Naive thymus-derived CD8-positive, alpha-beta T cell (primary cell): ENCODE data around the gene FCN1. TPM values are rescaled to one million over a fixed set of nuclear protein-coding genes. Genes with fewer than 3 reads are reported as not detected.

Experiments
- ATAC-seq, 2 donors: fragments of 150-1000 bp; cut with Tn5 transposase in 1 of 2; sonication (Bioruptor Pico), chemical (Tn5 transposase) in 1 of 2; 1 replicate in 1 of 2; 2 replicates in 1 of 2; pipeline ENCODE4 v1.10.0; 2021; ENCODE audit warnings: mild to moderate bottlenecking in 2 of 2, moderate library complexity in 2 of 2
- POLR2A ChIA-PET: fragments of 350-600 bp; sonication (Branson Sonifier 250); formaldehyde crosslinking; loops from one replicate; lab custom pipeline; 2021; ENCODE audit warnings: antibody characterized with exemption; lab: Charles Lee
- DNase-seq, 10 donors: peaks; one replicate each; pipeline versions ENCODE4 v3.0.0 to v3.0.0-alpha.2; 2020 to 2022
- H3K27ac Mint-ChIP-seq, 10 donors: one replicate each; pipeline ENCODE4 v1.8.0; 2020 to 2022; ENCODE audit warnings: mild to moderate bottlenecking in 10 of 10, mixed read lengths in 10 of 10, moderate library complexity in 4 of 10, inconsistent platforms in 1 of 10
- H3K27me3 Mint-ChIP-seq, 5 donors: one replicate each; pipeline ENCODE4 v1.8.0; 2021 to 2022; ENCODE audit warnings: mixed read lengths in 5 of 5
- H3K36me3 Mint-ChIP-seq, 3 donors: one replicate each; pipeline ENCODE4 v1.8.0; 2020 to 2022; ENCODE audit warnings: mixed read lengths in 3 of 3, mild to moderate bottlenecking in 2 of 3, inconsistent platforms in 1 of 3
- H3K4me1 Mint-ChIP-seq, 4 donors: one replicate each; pipeline ENCODE4 v1.8.0; 2021 to 2022; ENCODE audit warnings: mixed read lengths in 4 of 4
- H3K4me3 Mint-ChIP-seq, 10 donors: one replicate each; pipeline ENCODE4 v1.8.0; 2020 to 2022; ENCODE audit warnings: mild to moderate bottlenecking in 10 of 10, mixed read lengths in 10 of 10, moderate library complexity in 6 of 10, inconsistent platforms in 1 of 10
- H3K9me3 Mint-ChIP-seq, 9 donors: one replicate each; pipeline ENCODE4 v1.8.0; 2020 to 2022; ENCODE audit warnings: mixed read lengths in 9 of 9, mild to moderate bottlenecking in 3 of 9, inconsistent platforms in 1 of 9, moderate library complexity in 1 of 9
- polyA plus RNA-seq, 3 donors: library from polyadenylated mRNA; unstranded; fragments of 300-500 nt; fragmentation: Illumina TruSeq; gene quantifications; one replicate each; pipeline ENCODE4 v1.2.3, GENCODE V29; 2021
- total RNA-seq, 8 experiments: library from RNA in 2 of 8; stranded (reverse) in 2 of 8; gene quantifications; one replicate each; pipeline ENCODE4 v1.2.3 and lab custom pipeline; 2021 to 2026

Gene FCN1
- total and polyA plus RNA-seq, 5 experiments from 2014 or later = 0.59 to 3.1 (median 1.3) TPM

DNA sequence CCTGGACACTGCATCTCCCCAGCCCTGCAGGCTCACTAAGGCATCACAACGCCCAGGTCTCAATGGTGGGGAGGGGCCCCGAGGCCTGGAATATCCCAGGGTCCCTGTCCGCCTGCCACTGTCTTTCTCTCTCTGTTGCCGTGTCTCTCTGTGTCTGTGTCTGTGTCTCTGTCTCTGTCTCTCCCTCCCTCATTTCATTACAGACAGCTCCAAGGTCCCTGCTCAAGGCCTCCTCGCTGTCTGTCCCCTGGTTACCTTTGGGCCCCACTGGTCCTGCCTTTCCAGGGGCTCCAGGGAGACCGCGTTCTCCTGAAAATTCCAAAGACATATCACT lies 3.2 kb downstream of the FCN1 start:
- H3K27me3 Mint-ChIP-seq = peaks cover 7 to 55% (median 24%) of the 10 kb centered on the region in 5 donors
- peaks cover 0 to 15% (median 4%) of the 10 kb centered on the region in 9 donors for H3K9me3 Mint-ChIP-seq
- ATAC-seq (no peak), DNase-seq (no peak)
- H3K4me3 Mint-ChIP-seq = no peak overlapping the region
- H3K36me3 Mint-ChIP-seq = peaks cover 0 to 10% (median 0%) of the 10 kb centered on the region in 3 donors
- peaks cover 0 to 9% (median 3%) of the 10 kb centered on the region in 4 donors for H3K4me1 Mint-ChIP-seq
- no peak overlapping the region for H3K27ac Mint-ChIP-seq
- POLR2A ChIA-PET = no interaction called here

DNA sequence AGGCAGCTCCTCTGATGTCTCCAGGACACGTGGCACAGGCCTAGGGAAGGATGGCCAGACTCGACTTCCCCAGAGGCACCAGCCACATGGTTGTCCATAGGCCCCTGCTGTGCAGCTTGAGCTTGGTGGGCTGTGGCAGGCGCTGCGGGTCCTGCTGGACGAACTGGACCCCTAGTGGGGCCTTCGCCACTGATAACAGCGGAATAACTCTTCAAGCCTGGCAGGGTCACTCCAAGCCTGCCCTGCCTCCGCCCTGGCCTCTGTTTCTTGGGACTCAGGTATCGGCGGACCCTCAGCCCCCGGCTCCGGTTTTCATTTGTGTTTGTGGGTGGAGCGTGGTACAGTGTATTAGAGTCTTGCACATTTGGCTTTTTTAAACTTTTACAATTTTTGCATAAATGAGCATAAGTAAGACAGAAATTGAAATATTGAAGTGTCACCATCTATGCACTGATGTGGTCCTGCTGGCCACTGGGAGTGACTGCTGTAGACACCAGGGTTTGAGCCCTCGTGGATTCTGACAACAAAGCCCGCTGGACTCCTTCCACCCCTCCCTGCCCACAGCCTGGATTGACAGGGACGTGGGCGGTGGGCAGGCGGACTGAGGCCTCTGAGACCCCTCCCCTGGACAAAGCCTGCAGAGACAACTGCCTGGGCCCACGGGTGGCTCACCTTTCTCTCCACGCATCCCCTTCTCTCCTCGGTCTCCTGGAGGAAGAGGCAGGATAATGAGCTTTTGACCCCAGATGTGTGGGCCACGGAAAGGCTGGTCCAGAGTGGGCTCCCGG lies 3.8 kb downstream of the FCN1 start:
- DNase-seq = peak in 1 of 10 donors; percentile 16
- Mint-ChIP-seq H3K9me3 (peaks cover 0 to 10% (median 3%) of the 10 kb centered on the region in 9 donors), H3K27me3 (peaks cover 7 to 60% (median 24%) of the 10 kb centered on the region in 5 donors)

DNA sequence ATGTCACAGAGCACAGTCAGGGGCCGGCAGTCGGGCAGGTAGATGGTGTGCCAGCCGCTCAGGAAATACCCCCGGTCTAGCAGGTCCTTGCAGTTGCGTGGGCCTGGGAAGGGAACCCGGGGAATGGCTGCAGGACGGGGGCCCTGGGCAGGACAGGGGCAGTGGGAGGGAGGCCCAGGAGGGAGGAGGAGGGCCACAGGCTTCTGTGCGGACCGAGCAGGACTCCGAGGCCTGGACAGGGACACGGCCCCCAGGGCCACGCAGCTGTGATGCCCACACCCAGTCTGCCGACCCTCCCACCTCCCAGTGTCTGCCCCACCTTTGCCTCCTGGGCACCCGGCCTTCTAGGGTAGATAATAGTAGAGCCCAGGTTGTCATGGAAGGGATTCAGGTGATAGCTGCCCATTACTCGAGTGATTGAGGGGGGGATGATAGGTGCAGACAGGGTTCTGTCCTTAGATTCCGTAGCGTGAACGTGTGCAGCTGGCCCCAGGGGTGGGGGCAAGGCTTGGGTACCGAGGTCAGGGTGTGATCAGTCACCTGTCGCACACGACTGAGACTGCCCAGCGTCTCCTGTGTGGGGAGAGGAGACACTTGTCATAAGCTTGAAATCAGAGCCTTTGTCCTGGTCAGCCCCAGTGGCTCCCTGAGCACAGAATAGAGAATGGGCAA lies 4.5 kb downstream of the FCN1 start:
- Mint-ChIP-seq H3K4me3 (no peak overlapping the region), H3K27me3 (peaks cover 7 to 60% (median 19%) of the 10 kb centered on the region in 5 donors), H3K36me3 (peaks cover 0 to under 1% (median 0%) of the 10 kb centered on the region in 3 donors), H3K9me3 (peaks cover 0 to 2% (median 0%) of the 10 kb centered on the region in 9 donors), H3K4me1 (peaks cover 0 to 9% (median 3%) of the 10 kb centered on the region in 4 donors), H3K27ac (no peak overlapping the region)
- ATAC-seq (no peak), DNase-seq (peak in 1 of 10 donors; percentile 15)
- POLR2A ChIA-PET = no interaction called here

More for the DNA sequence above, 3.8 kb downstream of the FCN1 start:
- POLR2A ChIA-PET = no interaction called here
- H3K4me3 Mint-ChIP-seq = no peak overlapping the region
- H3K36me3 Mint-ChIP-seq = peaks cover 0 to 8% (median 0%) of the 10 kb centered on the region in 3 donors
- no peak overlapping the region for H3K27ac Mint-ChIP-seq
- H3K4me1 Mint-ChIP-seq = peaks cover 0 to 9% (median 3%) of the 10 kb centered on the region in 4 donors
- ATAC-seq = no peak

DNA sequence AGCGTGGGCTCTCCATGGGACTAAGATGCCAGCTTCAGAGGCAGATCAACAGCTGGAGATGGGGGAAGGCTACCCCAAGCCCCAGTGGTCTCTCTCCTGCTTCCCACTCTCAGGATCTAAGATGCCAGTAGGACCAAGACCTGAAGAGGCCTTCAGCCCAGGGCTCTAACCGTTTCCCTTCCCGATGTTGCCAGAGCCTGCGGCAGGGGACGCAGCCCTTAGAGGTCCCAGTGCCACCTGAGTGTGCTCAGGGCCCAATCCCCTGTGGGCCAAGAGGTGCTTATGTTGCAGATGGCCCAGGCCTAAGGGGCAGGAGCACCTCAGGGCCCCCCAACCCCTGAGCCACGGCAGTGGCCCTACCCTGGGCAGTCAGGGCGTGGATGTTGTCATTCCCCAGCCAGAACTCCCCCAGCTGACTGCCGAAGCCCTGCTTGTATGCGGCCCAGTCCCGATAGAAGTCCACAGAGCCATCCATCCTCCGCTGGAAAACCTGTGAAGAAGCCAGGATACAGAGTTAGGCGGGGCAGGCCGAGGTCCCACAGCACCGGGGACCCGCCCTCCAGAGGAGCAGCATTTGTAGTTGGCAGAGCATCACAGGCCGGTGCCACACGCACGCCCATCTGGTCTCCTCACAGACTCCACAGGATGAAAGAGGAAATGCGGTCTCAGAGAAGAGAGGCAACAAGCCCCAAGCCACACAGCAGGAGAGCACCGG lies 5.4 kb downstream of the FCN1 start:
- Mint-ChIP-seq H3K27me3 (peaks cover 7 to 60% (median 18%) of the 10 kb centered on the region in 5 donors), H3K36me3 (no peaks in the 10 kb centered on the region), H3K27ac (no peak overlapping the region), H3K9me3 (no peaks in the 10 kb centered on the region), H3K4me3 (no peak overlapping the region), H3K4me1 (peaks cover 0 to 9% (median 3%) of the 10 kb centered on the region in 4 donors)
- ATAC-seq = no peak
- DNase-seq = peak in 1 of 10 donors; percentile 16
- POLR2A ChIA-PET = no interaction called here

DNA sequence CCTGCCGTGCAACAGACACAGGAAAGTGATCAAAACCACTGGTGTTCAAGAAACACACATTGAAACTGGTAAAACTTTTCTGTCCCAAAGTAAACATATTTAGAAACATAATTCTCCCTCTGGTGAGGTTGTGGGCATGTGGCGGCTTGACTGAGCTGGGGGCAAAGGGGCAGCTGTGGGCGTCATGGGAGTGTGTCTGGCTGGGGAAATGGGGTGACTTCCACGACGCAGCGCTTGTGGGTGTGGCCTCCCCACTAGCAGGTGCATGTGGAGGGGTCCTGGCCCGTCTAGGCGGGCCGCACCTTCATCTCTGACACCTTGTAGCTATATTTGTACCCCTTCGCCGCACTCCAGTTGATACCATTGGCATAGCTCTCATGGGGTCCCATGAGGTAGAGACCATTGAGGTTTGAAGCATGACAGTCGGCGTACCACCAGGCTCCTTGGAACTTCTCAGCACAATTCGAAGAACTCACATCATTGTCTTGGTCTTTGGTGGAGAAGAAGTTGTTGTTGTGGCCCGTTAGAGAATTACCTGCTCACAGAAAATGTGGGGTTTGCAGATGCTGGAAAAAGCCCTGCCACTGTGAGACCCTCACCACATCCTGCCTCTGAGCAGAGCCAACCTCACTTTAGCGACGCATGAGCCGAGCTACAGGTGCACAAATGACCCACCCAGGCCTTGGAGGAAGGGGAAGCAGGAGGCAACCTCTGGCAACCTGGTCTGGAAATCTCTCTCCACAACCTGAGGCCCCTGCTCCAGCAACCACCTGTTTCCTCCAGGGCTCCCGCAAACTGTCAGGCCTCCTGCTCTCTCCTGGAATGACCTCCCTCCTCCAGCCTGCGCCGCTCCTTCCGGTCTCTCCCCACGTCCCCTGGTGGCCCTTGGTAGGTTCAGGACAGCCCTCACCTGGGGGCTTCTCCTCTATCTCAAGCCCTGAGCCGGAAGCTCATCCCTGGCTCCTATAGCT lies 7.9 kb downstream of the FCN1 start:
- H3K4me3 Mint-ChIP-seq = no peak overlapping the region
- H3K36me3 Mint-ChIP-seq = no peaks in the 10 kb centered on the region
- POLR2A ChIA-PET = no interaction called here
- H3K27ac Mint-ChIP-seq = peak overlapping the region in 1 of 10 donors; percentile 49
- peak in 1 of 10 donors; percentile 7 for DNase-seq
- peaks cover 0 to 9% (median 3%) of the 10 kb centered on the region in 4 donors for H3K4me1 Mint-ChIP-seq
- H3K27me3 Mint-ChIP-seq = peaks cover 9 to 44% (median 18%) of the 10 kb centered on the region in 5 donors
- H3K9me3 Mint-ChIP-seq = no peaks in the 10 kb centered on the region
- no peak for ATAC-seq

DNA sequence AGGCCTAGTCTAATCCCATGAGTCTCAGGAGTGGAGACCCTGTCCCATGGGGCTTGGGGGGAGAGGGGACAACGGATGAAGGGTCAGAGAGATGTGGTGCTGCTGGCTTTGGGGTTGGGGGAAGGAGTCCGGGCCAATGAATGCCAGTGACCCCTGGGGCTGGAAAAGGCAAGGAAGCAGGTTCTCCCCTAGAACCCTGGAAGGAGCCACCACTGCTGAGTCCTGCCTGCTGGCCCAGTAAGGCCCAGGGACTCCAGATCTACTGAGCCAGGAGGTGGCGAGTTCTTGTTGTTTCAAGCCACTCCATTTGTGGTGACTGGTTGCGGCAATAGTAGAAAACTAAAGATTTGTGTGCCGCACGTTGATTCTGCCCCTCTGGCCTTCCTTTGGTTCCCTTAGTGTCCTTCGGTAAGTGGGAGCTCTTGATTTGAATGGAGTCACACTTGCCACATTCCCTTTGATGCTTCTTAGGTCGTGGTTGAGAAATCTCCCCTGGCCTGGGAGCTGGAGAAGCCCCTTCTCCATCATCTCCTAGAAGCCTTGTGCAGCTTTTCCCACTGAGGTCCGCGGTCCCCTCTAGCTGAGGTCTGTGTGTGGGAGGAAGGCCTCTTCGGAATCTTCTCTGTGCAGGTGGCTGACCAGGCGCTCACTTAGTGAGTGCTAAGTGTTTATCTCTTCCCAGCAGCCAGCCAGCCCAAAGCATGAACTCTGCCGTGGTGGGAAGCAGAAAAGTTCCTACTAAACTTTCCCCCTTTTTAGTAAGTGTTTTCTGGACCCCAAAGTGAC lies 9.0 kb downstream of the FCN1 start:
- H3K9me3 Mint-ChIP-seq = no peaks in the 10 kb centered on the region
- POLR2A ChIA-PET = no interaction called here
- H3K27ac Mint-ChIP-seq = no peak overlapping the region
- H3K27me3 Mint-ChIP-seq = peaks cover 9 to 38% (median 16%) of the 10 kb centered on the region in 5 donors
- H3K4me1 Mint-ChIP-seq = peaks cover 0 to 9% (median 3%) of the 10 kb centered on the region in 4 donors
- no peak for ATAC-seq
- peak in 1 of 10 donors; percentile 3 for DNase-seq
- H3K4me3 Mint-ChIP-seq = no peak overlapping the region
- H3K36me3 Mint-ChIP-seq = no peaks in the 10 kb centered on the region

DNA sequence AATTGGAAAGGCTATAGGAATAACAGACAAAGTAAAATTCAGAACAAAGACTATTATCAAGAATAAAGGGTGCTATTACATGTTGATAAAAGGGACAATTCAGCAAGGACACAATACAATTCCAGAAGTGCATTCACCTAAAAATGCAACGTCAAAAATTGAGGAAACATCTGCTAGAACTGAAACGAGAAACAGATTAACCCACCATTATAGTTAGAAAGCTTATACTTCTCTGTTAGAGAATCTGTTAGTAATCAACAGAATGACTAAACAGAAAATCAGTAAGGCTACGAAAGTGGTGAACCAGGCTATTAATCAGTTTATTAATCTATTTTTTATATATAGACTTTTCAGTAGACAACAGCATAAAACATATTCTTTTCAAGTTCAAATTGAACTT lies 14.8 kb downstream of the FCN1 start:
- H3K36me3 Mint-ChIP-seq = peaks cover 0 to 15% (median 2%) of the 10 kb centered on the region in 3 donors
- POLR2A ChIA-PET = no interaction called here
- no peaks in the 10 kb centered on the region for H3K4me1 Mint-ChIP-seq
- DNase-seq (no peak), ATAC-seq (no peak)
- H3K27me3 Mint-ChIP-seq = peaks cover 0 to 10% (median 5%) of the 10 kb centered on the region in 5 donors
- H3K4me3 Mint-ChIP-seq = no peak overlapping the region
- no peak overlapping the region for H3K27ac Mint-ChIP-seq
- H3K9me3 Mint-ChIP-seq = peaks cover 0 to 23% (median 13%) of the 10 kb centered on the region in 9 donors

DNA sequence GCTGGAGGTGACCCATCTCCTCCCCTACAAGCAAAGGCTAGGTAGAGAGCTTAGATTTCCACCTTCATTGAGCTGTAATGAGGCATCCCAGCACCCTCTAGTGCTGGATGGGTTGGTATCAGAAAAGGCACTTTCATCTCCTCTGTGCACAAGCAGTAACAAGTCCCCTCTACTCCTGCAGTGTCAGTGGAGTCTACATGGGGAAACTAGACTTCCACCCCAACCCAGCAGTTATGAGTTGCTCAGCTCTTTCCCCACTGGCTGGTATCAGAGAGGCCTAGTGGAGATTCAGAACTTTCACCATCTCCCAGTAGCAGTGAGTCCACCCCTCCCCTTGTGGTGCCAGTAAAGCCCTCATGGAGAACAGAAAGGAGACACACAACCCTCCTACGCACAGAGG lies 17.9 kb downstream of the FCN1 start:
- peaks cover 0 to 18% (median 12%) of the 10 kb centered on the region in 5 donors for H3K27me3 Mint-ChIP-seq
- no peak for DNase-seq
- H3K4me1 Mint-ChIP-seq = no peaks in the 10 kb centered on the region
- H3K27ac Mint-ChIP-seq = no peak overlapping the region
- peaks cover 0 to 22% (median 2%) of the 10 kb centered on the region in 3 donors for H3K36me3 Mint-ChIP-seq
- no peak for ATAC-seq
- H3K4me3 Mint-ChIP-seq = no peak overlapping the region
- POLR2A ChIA-PET = no interaction called here
- peaks cover 0 to 25% (median 13%) of the 10 kb centered on the region in 9 donors for H3K9me3 Mint-ChIP-seq

DNA sequence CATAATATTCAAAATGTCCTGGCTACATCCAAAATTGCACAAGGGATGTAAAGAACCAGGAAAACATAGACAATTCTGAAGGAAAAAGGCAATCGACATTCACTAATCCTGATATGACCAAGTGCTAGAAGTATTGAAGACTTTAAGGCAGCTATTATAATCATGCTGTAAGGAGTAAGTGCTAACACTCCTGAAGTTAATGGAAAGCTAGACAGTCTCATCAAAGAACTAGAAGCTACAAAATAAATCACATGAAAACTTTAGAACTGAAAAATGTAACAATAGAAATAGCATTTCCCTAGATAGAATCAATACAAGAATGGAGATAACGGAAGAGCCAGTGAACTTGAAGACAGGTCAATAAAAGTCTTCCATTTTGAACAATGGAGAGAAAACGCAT lies 18.5 kb downstream of the FCN1 start:
- peaks cover 0 to 25% (median 13%) of the 10 kb centered on the region in 9 donors for H3K9me3 Mint-ChIP-seq
- no peak overlapping the region for H3K4me3 Mint-ChIP-seq
- no peaks in the 10 kb centered on the region for H3K4me1 Mint-ChIP-seq
- POLR2A ChIA-PET = no interaction called here
- DNase-seq (no peak), ATAC-seq (no peak)
- no peak overlapping the region for H3K27ac Mint-ChIP-seq
- H3K36me3 Mint-ChIP-seq = peaks cover 0 to 22% (median 2%) of the 10 kb centered on the region in 3 donors
- H3K27me3 Mint-ChIP-seq = peaks cover 2 to 18% (median 12%) of the 10 kb centered on the region in 5 donors

DNA sequence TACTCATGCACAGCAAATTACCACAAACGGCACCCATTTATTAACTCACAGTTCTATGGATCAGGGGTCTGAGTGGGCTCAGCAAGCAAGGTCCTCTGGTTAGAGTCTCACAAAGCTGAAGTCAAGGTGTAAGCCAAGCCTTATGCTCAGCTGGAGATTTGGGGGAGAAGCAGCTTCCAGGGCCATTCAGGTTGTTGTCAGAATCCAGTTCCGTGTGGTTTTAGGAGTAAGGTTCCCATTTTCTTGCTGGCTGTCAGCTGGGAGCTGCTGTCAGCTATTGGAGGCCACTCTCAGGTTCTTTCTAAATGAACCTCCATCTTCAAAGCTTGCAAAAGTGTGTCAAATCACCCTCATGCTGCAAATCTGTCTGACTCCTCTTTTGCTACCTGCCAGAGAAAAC lies 19.4 kb downstream of the FCN1 start:
- peaks cover 0 to 22% (median 2%) of the 10 kb centered on the region in 3 donors for H3K36me3 Mint-ChIP-seq
- peaks cover 0 to 25% (median 13%) of the 10 kb centered on the region in 9 donors for H3K9me3 Mint-ChIP-seq
- no peaks in the 10 kb centered on the region for H3K4me1 Mint-ChIP-seq
- H3K4me3 Mint-ChIP-seq = no peak overlapping the region
- DNase-seq = no peak
- H3K27ac Mint-ChIP-seq = no peak overlapping the region
- POLR2A ChIA-PET = no interaction called here
- ATAC-seq = no peak
- H3K27me3 Mint-ChIP-seq = peaks cover 9 to 22% (median 10%) of the 10 kb centered on the region in 5 donors

DNA sequence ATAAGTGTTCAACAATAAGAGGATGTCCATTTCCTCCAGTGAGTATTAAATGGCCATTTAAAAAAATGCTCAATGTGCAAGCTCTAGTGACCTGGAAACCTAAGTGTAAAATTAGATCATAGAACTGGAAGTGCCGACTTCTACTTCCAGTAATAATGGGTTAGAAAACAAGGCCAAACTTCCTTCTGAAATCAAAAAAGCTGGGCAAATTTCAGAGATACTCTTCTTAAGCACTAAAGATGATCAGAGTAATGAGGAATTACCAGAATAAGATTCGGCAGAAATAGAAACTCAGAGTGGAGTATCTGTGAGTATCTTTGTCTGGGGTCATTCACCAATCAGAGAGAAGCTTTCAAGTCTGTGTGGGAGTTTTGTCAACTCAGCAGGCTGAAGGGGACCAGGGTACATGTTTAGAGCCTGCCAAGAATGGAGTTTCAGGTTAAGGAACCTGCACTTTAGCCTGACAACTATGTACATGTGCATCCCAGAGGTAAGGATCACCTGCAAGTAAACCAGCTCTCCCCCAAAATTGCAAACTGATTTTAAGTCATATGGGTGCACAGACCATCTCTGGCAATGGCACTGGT lies 20.0 kb downstream of the FCN1 start:
- peaks cover 10 to 22% (median 16%) of the 10 kb centered on the region in 5 donors for H3K27me3 Mint-ChIP-seq
- no peak overlapping the region for H3K4me3 Mint-ChIP-seq
- DNase-seq = no peak
- peaks cover 0 to 22% (median 2%) of the 10 kb centered on the region in 3 donors for H3K36me3 Mint-ChIP-seq
- POLR2A ChIA-PET = no interaction called here
- no peak for ATAC-seq
- peaks cover 0 to 25% (median 13%) of the 10 kb centered on the region in 9 donors for H3K9me3 Mint-ChIP-seq
- H3K4me1 Mint-ChIP-seq = no peaks in the 10 kb centered on the region
- H3K27ac Mint-ChIP-seq = no peak overlapping the region
